Endothelial cell (in vitro differentiated cells): ENCODE data around the gene ZEB2. TPM values are rescaled to one million over a fixed set of nuclear protein-coding genes. Genes with fewer than 3 reads are reported as not detected.

Source experiments
- DNase-seq: peaks from one replicate; pipeline ENCODE4 v3.0.0; 2021; ENCODE audit warnings: low spot score
- H3K27ac Mint-ChIP-seq: one replicate; pipeline ENCODE4 v1.8.0; 2021; ENCODE audit warnings: mixed read lengths, inconsistent platforms; ENCODE audit not compliant: unreplicated experiment
- H3K27me3 Mint-ChIP-seq: one replicate; pipeline ENCODE4 v1.8.0; 2021; ENCODE audit warnings: mild to moderate bottlenecking, moderate library complexity, mixed read lengths, inconsistent platforms; ENCODE audit not compliant: unreplicated experiment
- H3K36me3 Mint-ChIP-seq: one replicate; pipeline ENCODE4 v1.8.0; 2021; ENCODE audit warnings: mild to moderate bottlenecking, low read depth, mixed read lengths, inconsistent platforms; ENCODE audit not compliant: unreplicated experiment
- H3K4me1 Mint-ChIP-seq: one replicate; pipeline ENCODE4 v1.8.0; 2021; ENCODE audit warnings: mild to moderate bottlenecking, mixed read lengths, inconsistent platforms; ENCODE audit not compliant: unreplicated experiment
- H3K4me3 Mint-ChIP-seq: one replicate; pipeline ENCODE4 v1.8.0; 2021; ENCODE audit warnings: mild to moderate bottlenecking, mixed read lengths, inconsistent platforms; ENCODE audit not compliant: unreplicated experiment
- H3K9me3 Mint-ChIP-seq: one replicate; pipeline ENCODE4 v1.8.0; 2021; ENCODE audit warnings: mixed read lengths, inconsistent platforms; ENCODE audit not compliant: unreplicated experiment
- total RNA-seq: library from RNA; stranded (reverse); fragmentation: NEBNext Ultra II Directional; extraction: Animal tissue kit (Norgen Biotek cat#: 25700); gene quantifications from one replicate; pipeline ENCODE4 v1.2.1, GENCODE V29; 2021; ENCODE audit not compliant: unreplicated experiment
- TF ChIP-seq, protein P1 (sequence below): fragments of 200-600 bp; sonication (generic); IDR thresholded peaks from one replicate; pipeline ENCODE4 v1.5.0; 2021; ENCODE audit warnings: antibody characterized with exemption; ENCODE audit not compliant: unreplicated experiment

ZEB2 gene
- total RNA-seq, 1 donor from 2014 or later: 109 TPM

DNA sequence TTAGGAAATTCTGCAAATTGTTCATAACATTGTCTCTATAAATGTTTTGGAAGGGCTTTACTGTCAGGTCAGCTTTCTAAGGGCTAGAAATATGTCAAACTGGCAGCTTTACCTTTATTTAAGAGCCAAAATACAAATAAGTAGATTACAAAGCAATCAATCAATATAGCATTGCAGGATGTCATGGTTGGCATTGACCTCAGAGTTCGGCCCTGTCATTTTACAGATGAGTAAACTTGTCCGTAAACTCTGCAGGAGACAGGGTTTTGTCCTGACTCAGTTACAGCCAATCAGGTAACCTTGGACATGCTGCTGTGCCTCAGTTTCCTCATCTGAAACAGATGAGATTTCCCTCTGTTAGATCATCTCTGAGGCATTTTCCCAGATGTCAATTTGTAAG lies 25.9 kb upstream of the ZEB2 start:
- H3K4me1 Mint-ChIP-seq: peaks cover 3% of the 10 kb centered on the region

DNA sequence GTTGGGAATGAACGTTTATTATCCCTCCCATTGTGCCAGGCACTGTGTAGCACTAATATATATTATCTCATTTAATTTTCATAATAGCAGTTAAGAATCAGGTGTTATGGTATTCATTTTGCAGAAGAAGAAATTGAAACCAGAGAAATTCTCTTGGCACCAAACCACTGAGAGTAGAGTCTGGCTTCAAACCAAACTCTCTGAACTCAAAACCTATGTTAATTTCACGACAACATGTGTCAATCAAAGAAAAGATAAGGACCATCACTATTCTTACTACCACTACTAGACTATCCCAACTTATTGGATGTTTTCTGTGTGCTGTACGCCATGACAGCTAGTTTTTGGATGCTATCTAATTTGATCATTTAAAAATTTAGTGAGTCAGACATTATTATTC lies 24.1 kb upstream of the ZEB2 start:
- Mint-ChIP-seq H3K27ac (no peak overlapping the region), H3K27me3 (no peaks in the 10 kb centered on the region), H3K9me3 (no peaks in the 10 kb centered on the region), H3K4me1 (peaks cover 3% of the 10 kb centered on the region), H3K36me3 (no peaks in the 10 kb centered on the region), H3K4me3 (no peak overlapping the region)
- TF ChIP-seq, protein P1, sequence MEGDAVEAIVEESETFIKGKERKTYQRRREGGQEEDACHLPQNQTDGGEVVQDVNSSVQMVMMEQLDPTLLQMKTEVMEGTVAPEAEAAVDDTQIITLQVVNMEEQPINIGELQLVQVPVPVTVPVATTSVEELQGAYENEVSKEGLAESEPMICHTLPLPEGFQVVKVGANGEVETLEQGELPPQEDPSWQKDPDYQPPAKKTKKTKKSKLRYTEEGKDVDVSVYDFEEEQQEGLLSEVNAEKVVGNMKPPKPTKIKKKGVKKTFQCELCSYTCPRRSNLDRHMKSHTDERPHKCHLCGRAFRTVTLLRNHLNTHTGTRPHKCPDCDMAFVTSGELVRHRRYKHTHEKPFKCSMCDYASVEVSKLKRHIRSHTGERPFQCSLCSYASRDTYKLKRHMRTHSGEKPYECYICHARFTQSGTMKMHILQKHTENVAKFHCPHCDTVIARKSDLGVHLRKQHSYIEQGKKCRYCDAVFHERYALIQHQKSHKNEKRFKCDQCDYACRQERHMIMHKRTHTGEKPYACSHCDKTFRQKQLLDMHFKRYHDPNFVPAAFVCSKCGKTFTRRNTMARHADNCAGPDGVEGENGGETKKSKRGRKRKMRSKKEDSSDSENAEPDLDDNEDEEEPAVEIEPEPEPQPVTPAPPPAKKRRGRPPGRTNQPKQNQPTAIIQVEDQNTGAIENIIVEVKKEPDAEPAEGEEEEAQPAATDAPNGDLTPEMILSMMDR: no peak
- no peak for DNase-seq

More for the DNA sequence above, 25.9 kb upstream of the ZEB2 start:
- Mint-ChIP-seq H3K27me3 (no peaks in the 10 kb centered on the region), H3K9me3 (no peaks in the 10 kb centered on the region), H3K27ac (no peak overlapping the region), H3K36me3 (no peaks in the 10 kb centered on the region), H3K4me3 (no peak overlapping the region)
- TF ChIP-seq, protein P1: no peak
- no peak for DNase-seq

DNA sequence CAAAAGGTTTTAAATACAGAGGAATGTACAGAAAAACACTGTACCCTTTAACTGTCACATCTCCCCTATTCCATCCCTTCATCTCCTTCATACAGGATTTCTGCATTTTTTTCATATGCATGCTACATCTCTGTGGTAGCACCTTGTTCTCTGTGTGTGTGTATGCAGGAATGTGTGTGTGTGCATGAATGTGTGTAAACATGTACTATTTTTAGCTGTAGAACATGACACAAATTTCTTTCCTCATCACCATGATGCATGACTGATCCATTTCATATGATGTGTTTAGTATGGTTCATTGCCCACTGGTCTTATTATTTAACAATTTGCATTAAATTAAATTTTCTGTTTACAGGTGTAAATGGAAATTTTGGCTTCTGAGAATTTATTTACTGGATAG lies 21.5 kb upstream of the ZEB2 start:
- no peaks in the 10 kb centered on the region for H3K4me1 Mint-ChIP-seq
- no peak overlapping the region for H3K27ac Mint-ChIP-seq
- no peak overlapping the region for H3K4me3 Mint-ChIP-seq
- H3K9me3 Mint-ChIP-seq: no peaks in the 10 kb centered on the region
- H3K27me3 Mint-ChIP-seq: no peaks in the 10 kb centered on the region
- DNase-seq: no peak
- H3K36me3 Mint-ChIP-seq: no peaks in the 10 kb centered on the region
- TF ChIP-seq, protein P1: no peak

DNA sequence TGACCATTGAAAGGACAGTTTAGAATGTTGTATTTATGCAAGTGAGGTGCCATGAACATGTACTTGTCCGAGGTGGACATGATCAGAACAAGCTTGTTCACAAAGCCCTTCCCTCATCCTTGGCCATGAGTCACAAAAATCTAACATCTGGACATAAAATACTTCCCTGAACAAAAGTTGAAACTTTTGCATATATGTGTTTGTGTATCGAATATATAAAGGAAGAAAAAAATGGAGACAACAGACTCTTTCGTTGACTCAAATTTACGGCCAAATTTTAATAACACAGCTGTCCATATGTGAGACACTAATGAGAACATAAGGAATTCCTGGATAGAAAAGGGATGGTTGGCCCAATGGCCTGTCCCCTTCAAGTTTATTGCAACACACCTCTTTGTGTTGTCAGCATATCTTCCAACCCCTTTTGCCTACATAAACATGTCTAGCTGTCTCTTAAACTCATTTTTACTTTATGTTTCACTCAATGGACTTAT lies 19.4 kb upstream of the ZEB2 start:
- H3K4me3 Mint-ChIP-seq: no peak overlapping the region
- no peaks in the 10 kb centered on the region for H3K36me3 Mint-ChIP-seq
- no peaks in the 10 kb centered on the region for H3K27me3 Mint-ChIP-seq
- no peak for DNase-seq
- no peak overlapping the region for H3K27ac Mint-ChIP-seq
- TF ChIP-seq, protein P1: no peak
- no peaks in the 10 kb centered on the region for H3K4me1 Mint-ChIP-seq
- no peaks in the 10 kb centered on the region for H3K9me3 Mint-ChIP-seq

DNA sequence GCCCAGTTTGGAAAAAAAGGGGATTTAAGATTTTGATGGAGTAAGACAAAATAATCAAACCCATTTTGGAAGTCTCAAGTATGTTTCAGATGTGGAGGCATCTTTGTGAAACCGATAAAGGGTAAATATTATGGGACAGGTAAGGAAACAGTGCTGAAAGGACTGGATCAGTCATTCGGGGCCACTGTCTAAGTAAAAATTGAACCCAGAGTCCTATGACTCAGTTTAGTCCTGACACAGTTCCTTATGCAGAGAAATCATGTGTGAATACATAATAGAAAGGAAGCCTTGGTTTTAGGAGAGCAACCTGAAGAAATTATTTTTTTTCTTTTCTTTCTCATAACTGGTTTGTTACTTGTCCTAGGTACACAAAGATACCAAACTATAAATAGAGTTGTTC lies 15.4 kb upstream of the ZEB2 start:
- Mint-ChIP-seq H3K4me1 (no peaks in the 10 kb centered on the region), H3K27ac (no peak overlapping the region)

More for the DNA sequence above, 15.4 kb upstream of the ZEB2 start:
- no peak for DNase-seq
- Mint-ChIP-seq H3K27me3 (no peaks in the 10 kb centered on the region), H3K4me3 (no peak overlapping the region), H3K36me3 (no peaks in the 10 kb centered on the region), H3K9me3 (peaks cover 3% of the 10 kb centered on the region)
- TF ChIP-seq, protein P1: no peak
